Measurements from ENCODE around the gene FKBP7. TPM values are rescaled to one million over a fixed set of nuclear protein-coding genes. Genes with fewer than 3 reads are reported as not detected.
"Not testable (repeated sequence)": the region's sequence is repeated elsewhere in the genome, so short reads cannot be mapped to it uniquely, and the experiment has no call there.

Gene FKBP7
- total RNA-seq, 5 donors from 2014 or later (not counting 1 experiment from before 2014, with no cell fraction given): 0.44 to 2.5 (median 1.4) TPM; not detected in 1

DNA sequence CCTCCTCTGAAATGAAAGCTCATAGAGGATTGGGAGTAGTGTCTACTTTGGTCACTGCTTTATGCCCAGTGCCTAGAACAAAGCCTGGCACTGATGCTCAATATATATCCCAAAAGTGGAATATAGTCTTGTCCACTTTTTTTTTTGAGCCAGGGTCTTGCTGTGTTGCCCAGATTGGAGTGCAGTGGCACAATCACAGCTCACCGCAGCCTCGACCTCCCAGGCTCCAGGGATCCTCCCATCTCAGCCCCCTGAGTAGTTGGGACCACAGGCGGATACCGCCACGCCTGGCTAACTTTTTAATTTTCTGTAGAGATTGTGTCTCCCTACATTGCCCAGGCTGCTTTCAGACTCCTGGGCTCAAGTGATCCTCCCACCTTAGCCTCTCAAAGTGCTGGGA lies 3.8 kb downstream of the FKBP7 start:
- Mint-ChIP-seq H3K4me1 (peaks cover 13 to 19% (median 16%) of the 10 kb centered on the region in 3 donors), H3K36me3 (no peaks in the 10 kb centered on the region), H3K27me3 (no peaks in the 10 kb centered on the region), H3K27ac (no peak overlapping the region), H3K9me3 (no peaks in the 10 kb centered on the region), H3K4me3 (no peak overlapping the region)
- DNase-seq: no peak
- no peak for ATAC-seq (replicated peaks in 1 of 4)
- CTCF ChIA-PET: interaction anchor here in 1 of 2 donors (0.8 kb wide), 1 partner anchor 19 kb away, joined by 3 read pairs; no protein-coding TSS in a partner anchor
- no peaks in the 10 kb centered on the region for H3K9me3 ChIP-seq
- WGBS (ENCODE audit: insufficient coverage): 90% methylated on average over 3 of the region's 5 CpGs
- H3K27ac ChIP-seq (ENCODE audit: low read length): no peak overlapping the region
- H3K36me3 ChIP-seq (ENCODE audit: control insufficient read depth in 2 of 2, extremely low read depth in 1 of 2, insufficient read depth in 1 of 2, low read length in 1 of 2): no peaks in the 10 kb centered on the region
- H3K4me3 ChIP-seq (ENCODE audit: control insufficient read depth in 1 of 2, extremely low read depth in 1 of 2, low read length in 1 of 2): no peak overlapping the region
- peaks cover 7 to 16% of the 10 kb centered on the region in 2 experiments for H3K4me1 ChIP-seq (ENCODE audit: control insufficient read depth in 1 of 2, extremely low read depth in 1 of 2, insufficient read depth in 2 of 2, low read length in 2 of 2)
- POLR2A ChIA-PET: interaction anchor here in 1 of 2 donors (1.3 kb wide), 1 partner anchor 24 kb away, joined by 4 read pairs; the partner anchor contains the start of genes PJVK and PRKRA
- H3K27me3 ChIP-seq (replicated peaks in 1 of 2; ENCODE audit: control insufficient read depth in 2 of 2, extremely low read depth in 1 of 2, insufficient read depth in 2 of 2, low read length in 1 of 2): no peaks in the 10 kb centered on the region

DNA sequence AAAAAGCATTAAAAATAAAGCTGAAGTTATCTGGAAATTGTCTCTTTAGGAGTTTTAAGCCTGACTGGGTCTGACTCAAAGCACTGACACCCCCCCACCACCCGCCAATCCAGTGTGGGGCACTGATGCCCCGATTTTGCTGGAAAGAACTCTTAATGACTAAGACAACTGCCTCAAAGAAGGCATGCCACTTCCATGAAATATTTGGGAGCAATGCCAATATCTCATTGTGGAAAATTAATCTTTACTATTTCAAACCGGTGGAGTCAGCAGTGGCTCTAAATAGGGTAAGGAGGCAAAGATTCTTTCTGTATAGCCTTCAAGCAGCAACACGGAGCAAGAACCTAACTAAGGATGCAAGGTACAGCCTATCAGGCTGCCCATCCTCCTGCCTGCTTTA lies 4.5 kb downstream of the FKBP7 start:
- POLR2A ChIA-PET: interaction anchor here (0.6 to 1.3 kb wide), 2 partner anchors 23 to 27 kb away, joined by 4 read pairs; partner anchors contain the start of genes PJVK (in 1 of the 2) and PRKRA (in 1 of the 2)

DNA sequence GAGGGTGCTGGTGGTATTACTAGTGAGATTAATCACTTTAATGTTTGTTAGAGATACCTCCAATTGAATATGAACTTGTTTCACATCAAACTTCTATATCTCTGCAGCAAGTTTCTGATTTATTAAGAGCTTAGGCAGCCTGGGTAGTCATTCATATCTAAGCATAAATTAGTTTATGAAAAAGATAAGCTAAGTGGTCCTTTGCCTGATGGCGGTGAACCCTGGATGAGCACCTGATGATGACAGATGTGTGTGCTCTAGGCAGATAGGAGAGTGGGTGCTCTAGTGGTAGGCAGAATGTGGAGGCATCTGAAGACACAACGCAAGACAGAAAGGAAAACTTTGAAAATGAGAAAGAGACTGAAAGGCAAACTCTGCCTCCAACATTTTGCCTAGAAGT lies 5.0 kb downstream of the FKBP7 start:
- POLR2A ChIA-PET: interaction anchor here (0.6 kb wide), 2 partner anchors 26 to 100 kb away, joined by 3 to 4 read pairs; no protein-coding TSS in a partner anchor
- Histone ChIP-seq H3K27ac (ENCODE audit: low read length) (no peak overlapping the region), H3K27me3 (replicated peaks in 1 of 2; ENCODE audit: control insufficient read depth in 2 of 2, extremely low read depth in 1 of 2, insufficient read depth in 2 of 2, low read length in 1 of 2) (no peaks in the 10 kb centered on the region), H3K4me1 (ENCODE audit: control insufficient read depth in 1 of 2, extremely low read depth in 1 of 2, insufficient read depth in 2 of 2, low read length in 2 of 2) (peaks cover 3 to 7% of the 10 kb centered on the region in 2 experiments), H3K4me3 (ENCODE audit: control insufficient read depth in 1 of 2, extremely low read depth in 1 of 2, low read length in 1 of 2) (no peak overlapping the region), H3K9me3 (no peaks in the 10 kb centered on the region), H3K36me3 (ENCODE audit: control insufficient read depth in 2 of 2, extremely low read depth in 1 of 2, insufficient read depth in 1 of 2, low read length in 1 of 2) (no peaks in the 10 kb centered on the region)
- no peak for ATAC-seq (replicated peaks in 1 of 4)
- CTCF ChIA-PET: interaction anchor here in 1 of 2 donors (1.0 kb wide), 1 partner anchor 20 kb away, joined by 3 read pairs; no protein-coding TSS in a partner anchor
- no peaks in the 10 kb centered on the region for H3K27me3 Mint-ChIP-seq
- no peaks in the 10 kb centered on the region for H3K36me3 Mint-ChIP-seq
- 100% methylated on average over 1 of the region's 2 CpGs for WGBS (ENCODE audit: insufficient coverage)
- no peak overlapping the region for H3K27ac Mint-ChIP-seq
- no peaks in the 10 kb centered on the region for H3K9me3 Mint-ChIP-seq
- no peak overlapping the region for H3K4me3 Mint-ChIP-seq
- peaks cover 3 to 9% (median 4%) of the 10 kb centered on the region in 3 donors for H3K4me1 Mint-ChIP-seq
- no peak for DNase-seq

More for the DNA sequence above, 4.5 kb downstream of the FKBP7 start:
- CTCF ChIA-PET: interaction anchor here in 1 of 2 donors (0.8 to 1.0 kb wide), 2 partner anchors 19 to 21 kb away, joined by 3 read pairs; no protein-coding TSS in a partner anchor
- no peaks in the 10 kb centered on the region for H3K9me3 ChIP-seq
- H3K4me1 ChIP-seq (ENCODE audit: control insufficient read depth in 1 of 2, extremely low read depth in 1 of 2, insufficient read depth in 2 of 2, low read length in 2 of 2): peaks cover 3 to 10% of the 10 kb centered on the region in 2 experiments
- Mint-ChIP-seq H3K27me3 (no peaks in the 10 kb centered on the region), H3K4me1 (peaks cover 7 to 13% (median 10%) of the 10 kb centered on the region in 3 donors), H3K36me3 (no peaks in the 10 kb centered on the region), H3K9me3 (no peaks in the 10 kb centered on the region), H3K4me3 (no peak overlapping the region), H3K27ac (no peak overlapping the region)
- H3K27me3 ChIP-seq (replicated peaks in 1 of 2; ENCODE audit: control insufficient read depth in 2 of 2, extremely low read depth in 1 of 2, insufficient read depth in 2 of 2, low read length in 1 of 2): no peaks in the 10 kb centered on the region
- DNase-seq (no peak), ATAC-seq (replicated peaks in 1 of 4) (no peak)
- no peaks in the 10 kb centered on the region for H3K36me3 ChIP-seq (ENCODE audit: control insufficient read depth in 2 of 2, extremely low read depth in 1 of 2, insufficient read depth in 1 of 2, low read length in 1 of 2)
- no peak overlapping the region for H3K27ac ChIP-seq (ENCODE audit: low read length)
- WGBS (ENCODE audit: insufficient coverage): 93% methylated on average over 3 of the region's 4 CpGs
- no peak overlapping the region for H3K4me3 ChIP-seq (ENCODE audit: control insufficient read depth in 1 of 2, extremely low read depth in 1 of 2, low read length in 1 of 2)

DNA sequence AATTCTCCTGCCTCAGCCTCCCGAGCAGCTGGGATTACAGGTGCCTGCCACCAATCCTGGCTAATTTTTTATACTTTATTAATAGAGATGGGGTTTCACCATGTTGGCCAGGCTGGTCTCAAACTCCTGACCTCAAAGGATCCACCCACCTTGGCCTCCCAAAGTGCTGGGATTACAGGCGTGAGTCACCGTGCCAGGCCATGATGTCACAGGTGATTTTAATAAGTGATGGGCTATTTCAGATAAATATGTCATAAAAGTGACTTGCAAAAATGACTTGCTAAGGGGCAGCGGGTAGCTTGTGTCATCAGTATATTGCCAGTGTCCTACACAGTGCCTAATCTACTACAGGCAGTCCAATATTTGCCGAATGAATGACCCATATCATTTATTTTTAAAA lies 7.1 kb downstream of the FKBP7 start:
- DNase-seq; CTCF ChIA-PET; H3K36me3 Mint-ChIP-seq; H3K27ac ChIP-seq (ENCODE audit: low read length); H3K4me1 Mint-ChIP-seq; H3K9me3 ChIP-seq; H3K27ac Mint-ChIP-seq; H3K36me3 ChIP-seq (ENCODE audit: control insufficient read depth in 2 of 2, extremely low read depth in 1 of 2, insufficient read depth in 1 of 2, low read length in 1 of 2); H3K9me3 Mint-ChIP-seq; ATAC-seq (replicated peaks in 1 of 4); H3K4me3 ChIP-seq (ENCODE audit: control insufficient read depth in 1 of 2, extremely low read depth in 1 of 2, low read length in 1 of 2); H3K27me3 Mint-ChIP-seq; H3K4me3 Mint-ChIP-seq; H3K27me3 ChIP-seq (replicated peaks in 1 of 2; ENCODE audit: control insufficient read depth in 2 of 2, extremely low read depth in 1 of 2, insufficient read depth in 2 of 2, low read length in 1 of 2); H3K4me1 ChIP-seq (ENCODE audit: control insufficient read depth in 1 of 2, extremely low read depth in 1 of 2, insufficient read depth in 2 of 2, low read length in 2 of 2): not testable (repeated sequence)
- no CpG with 5 or more reads among the region's 5 CpGs for WGBS (ENCODE audit: insufficient coverage)
- POLR2A ChIA-PET: interaction anchor here in 1 of 2 donors (0.7 kb wide), 1 partner anchor 20 kb away, joined by 6 read pairs; the partner anchor contains the start of genes PJVK and PRKRA

DNA sequence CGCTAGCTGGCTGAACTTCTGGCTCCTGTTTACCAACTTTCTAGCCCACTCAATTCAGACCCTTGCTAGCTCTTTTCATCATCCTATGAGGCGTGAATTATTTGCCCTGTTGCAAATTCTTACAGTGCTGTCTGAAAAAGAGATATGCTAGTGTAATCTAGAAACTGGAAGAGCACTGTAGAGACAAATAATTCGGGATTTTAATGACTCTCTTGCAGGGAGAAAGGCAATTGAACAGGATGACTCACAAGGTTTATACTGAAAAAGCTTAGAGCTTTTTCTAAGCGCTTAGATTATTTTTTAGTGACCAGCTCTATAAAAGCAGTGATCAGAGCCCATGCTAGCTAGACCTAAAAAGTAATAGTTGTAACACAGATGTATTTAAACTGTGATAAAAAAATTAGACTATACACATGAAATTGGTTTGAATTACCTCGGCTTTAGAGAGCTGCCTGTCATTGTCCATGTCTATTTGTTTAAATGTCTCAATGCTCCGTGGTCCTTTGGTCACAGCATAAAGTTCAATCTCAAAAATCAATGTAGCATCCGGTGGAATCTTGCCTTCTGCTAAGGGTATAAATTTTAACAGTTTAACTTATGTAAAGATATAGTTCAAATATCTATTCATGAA lies 9.1 kb downstream of the FKBP7 start:
- Histone ChIP-seq H3K9me3 (no peaks in the 10 kb centered on the region), H3K27ac (ENCODE audit: low read length) (no peak overlapping the region), H3K36me3 (ENCODE audit: control insufficient read depth in 2 of 2, extremely low read depth in 1 of 2, insufficient read depth in 1 of 2, low read length in 1 of 2) (peaks cover 0 to 3% of the 10 kb centered on the region in 2 donors), H3K4me3 (ENCODE audit: control insufficient read depth in 1 of 2, extremely low read depth in 1 of 2, low read length in 1 of 2) (no peak overlapping the region), H3K4me1 (ENCODE audit: control insufficient read depth in 1 of 2, extremely low read depth in 1 of 2, insufficient read depth in 2 of 2, low read length in 2 of 2) (no peaks in the 10 kb centered on the region), H3K27me3 (replicated peaks in 1 of 2; ENCODE audit: control insufficient read depth in 2 of 2, extremely low read depth in 1 of 2, insufficient read depth in 2 of 2, low read length in 1 of 2) (no peaks in the 10 kb centered on the region)
- Mint-ChIP-seq H3K36me3 (peaks cover 4% of the 10 kb centered on the region), H3K9me3 (no peaks in the 10 kb centered on the region), H3K27me3 (no peaks in the 10 kb centered on the region), H3K27ac (no peak overlapping the region), H3K4me3 (no peak overlapping the region), H3K4me1 (no peaks in the 10 kb centered on the region)
- ATAC-seq (replicated peaks in 1 of 4) (no peak), DNase-seq (no peak)
- ChIA-PET POLR2A (interaction anchor here in 1 of 2 donors (1.0 kb wide), 1 partner anchor 18 kb away, joined by 3 read pairs; the partner anchor contains the start of genes PJVK and PRKRA), CTCF (interaction anchor here in 1 of 2 donors (0.6 kb wide), 1 partner anchor 1325 kb away, joined by 4 read pairs; no protein-coding TSS in a partner anchor)
- 100% methylated on average over 3 of the region's 7 CpGs for WGBS (ENCODE audit: insufficient coverage)

DNA sequence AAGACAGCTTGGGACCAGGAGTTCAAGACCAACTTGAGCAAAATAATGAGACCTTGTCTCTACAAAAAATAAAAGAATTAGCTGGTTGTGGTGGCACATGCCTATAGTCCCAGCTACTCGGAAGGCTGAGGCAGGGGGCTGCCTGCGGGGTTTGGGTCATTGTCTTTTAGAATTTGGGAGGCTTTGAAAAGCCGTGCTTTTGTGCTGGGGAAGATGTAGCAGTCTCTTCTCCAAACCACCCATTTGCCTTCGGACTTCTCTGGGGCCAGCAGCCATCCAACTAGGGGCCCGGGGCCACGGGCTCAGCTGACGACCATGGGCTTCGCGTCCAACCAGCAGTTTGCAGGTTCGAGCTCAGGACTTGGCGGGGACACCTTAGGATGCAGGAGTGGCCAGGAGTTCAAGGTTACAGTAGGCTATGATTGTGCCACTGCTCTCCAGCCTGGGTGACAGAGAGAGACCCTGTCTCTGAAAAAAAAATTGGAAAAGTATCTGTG lies 21.0 kb downstream of the FKBP7 start:
- Mint-ChIP-seq H3K36me3 (no peaks in the 10 kb centered on the region), H3K27me3 (no peaks in the 10 kb centered on the region), H3K4me1 (peaks cover 0 to under 1% (median 0%) of the 10 kb centered on the region in 3 donors), H3K27ac (no peak overlapping the region), H3K4me3 (no peak overlapping the region), H3K9me3 (no peaks in the 10 kb centered on the region)
- no peaks in the 10 kb centered on the region for H3K9me3 ChIP-seq
- H3K27me3 ChIP-seq (replicated peaks in 1 of 2; ENCODE audit: control insufficient read depth in 2 of 2, extremely low read depth in 1 of 2, insufficient read depth in 2 of 2, low read length in 1 of 2): no peaks in the 10 kb centered on the region
- ChIA-PET CTCF (no interaction called here), POLR2A (no interaction called here)
- ATAC-seq (replicated peaks in 1 of 4) (no peak), DNase-seq (no peak)
- no peak overlapping the region for H3K4me3 ChIP-seq (ENCODE audit: control insufficient read depth in 1 of 2, extremely low read depth in 1 of 2, low read length in 1 of 2)
- H3K27ac ChIP-seq (ENCODE audit: low read length): no peak overlapping the region
- 92% methylated on average over 2 of the region's 11 CpGs for WGBS (ENCODE audit: insufficient coverage)
- H3K36me3 ChIP-seq (ENCODE audit: control insufficient read depth in 2 of 2, extremely low read depth in 1 of 2, insufficient read depth in 1 of 2, low read length in 1 of 2): no peaks in the 10 kb centered on the region
- H3K4me1 ChIP-seq (ENCODE audit: control insufficient read depth in 1 of 2, extremely low read depth in 1 of 2, insufficient read depth in 2 of 2, low read length in 2 of 2): no peaks in the 10 kb centered on the region

Data from T-cell (primary cell).